ENCODE data around the gene SMCP.

SMCP gene

DNA sequence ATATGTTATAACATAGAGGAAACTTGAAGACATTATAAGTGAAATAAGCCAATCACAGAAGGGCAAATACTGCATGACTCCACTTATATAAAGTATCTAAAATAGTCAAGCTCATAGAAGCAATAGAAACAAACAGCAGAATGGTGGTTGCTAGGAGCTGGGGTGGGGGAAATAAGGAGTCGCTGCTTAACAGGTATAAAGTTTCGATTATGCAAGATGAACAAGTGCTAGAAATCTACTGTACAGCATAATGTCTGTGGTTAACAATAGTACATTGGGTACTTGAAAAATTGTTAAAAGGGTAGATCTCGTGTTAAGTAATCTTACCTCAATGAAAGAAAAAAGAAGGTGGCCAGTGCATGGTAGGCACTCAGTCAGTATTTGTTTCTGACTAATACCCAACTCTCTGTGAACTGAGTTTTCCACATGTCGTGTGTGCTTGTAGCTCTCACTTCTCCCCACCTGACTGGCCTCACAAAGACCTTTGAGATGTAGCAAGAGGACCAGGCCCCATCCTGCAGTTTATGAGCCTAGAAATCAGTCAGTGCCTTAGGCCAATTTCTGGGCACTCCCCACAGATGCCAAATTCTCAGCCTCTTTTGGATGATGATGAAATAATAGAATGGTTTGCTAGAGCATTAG, 54.2 kb downstream of the SMCP start:
- TF ChIP-seq, protein P1, sequence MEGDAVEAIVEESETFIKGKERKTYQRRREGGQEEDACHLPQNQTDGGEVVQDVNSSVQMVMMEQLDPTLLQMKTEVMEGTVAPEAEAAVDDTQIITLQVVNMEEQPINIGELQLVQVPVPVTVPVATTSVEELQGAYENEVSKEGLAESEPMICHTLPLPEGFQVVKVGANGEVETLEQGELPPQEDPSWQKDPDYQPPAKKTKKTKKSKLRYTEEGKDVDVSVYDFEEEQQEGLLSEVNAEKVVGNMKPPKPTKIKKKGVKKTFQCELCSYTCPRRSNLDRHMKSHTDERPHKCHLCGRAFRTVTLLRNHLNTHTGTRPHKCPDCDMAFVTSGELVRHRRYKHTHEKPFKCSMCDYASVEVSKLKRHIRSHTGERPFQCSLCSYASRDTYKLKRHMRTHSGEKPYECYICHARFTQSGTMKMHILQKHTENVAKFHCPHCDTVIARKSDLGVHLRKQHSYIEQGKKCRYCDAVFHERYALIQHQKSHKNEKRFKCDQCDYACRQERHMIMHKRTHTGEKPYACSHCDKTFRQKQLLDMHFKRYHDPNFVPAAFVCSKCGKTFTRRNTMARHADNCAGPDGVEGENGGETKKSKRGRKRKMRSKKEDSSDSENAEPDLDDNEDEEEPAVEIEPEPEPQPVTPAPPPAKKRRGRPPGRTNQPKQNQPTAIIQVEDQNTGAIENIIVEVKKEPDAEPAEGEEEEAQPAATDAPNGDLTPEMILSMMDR (IDR thresholded peaks at IDR 0.05; ENCODE audit: unreplicated experiment in 3 of 3), result no peak
- H3K4me3 Mint-ChIP-seq, result no peak overlapping the region
- no peak overlapping the region for H3K27ac Mint-ChIP-seq
- no peaks in the 10 kb centered on the region for H3K27me3 Mint-ChIP-seq (ENCODE audit: low read depth)
- no peaks in the 10 kb centered on the region for H3K36me3 Mint-ChIP-seq (ENCODE audit: low read depth)
- H3K9me3 Mint-ChIP-seq, result peaks cover 3% of the 10 kb centered on the region
- H3K4me1 Mint-ChIP-seq, result no peaks in the 10 kb centered on the region

DNA sequence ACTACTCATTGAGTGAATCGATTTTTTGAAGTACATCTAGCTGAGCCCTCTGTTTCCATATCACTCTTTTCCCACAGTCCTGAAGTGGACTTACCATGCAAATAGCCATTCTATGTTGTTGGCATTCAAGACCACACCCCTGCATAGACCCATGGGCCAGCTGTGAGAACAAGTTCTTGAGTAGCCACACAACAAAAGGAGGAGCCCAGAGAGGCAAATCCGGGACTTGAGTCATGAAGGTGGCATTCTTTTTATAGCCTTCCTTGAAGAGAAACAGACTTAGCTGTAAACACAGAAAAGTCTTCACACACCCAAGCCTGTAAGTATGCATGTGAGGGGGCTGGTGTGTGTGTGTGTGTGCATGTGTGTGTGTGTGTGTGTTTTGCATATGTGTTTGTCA, 55.1 kb downstream of the SMCP start:
- Mint-ChIP-seq H3K27ac (no peak overlapping the region), H3K9me3 (peaks cover 3% of the 10 kb centered on the region), H3K36me3 (ENCODE audit: low read depth) (no peaks in the 10 kb centered on the region), H3K27me3 (ENCODE audit: low read depth) (no peaks in the 10 kb centered on the region), H3K4me1 (no peaks in the 10 kb centered on the region), H3K4me3 (no peak overlapping the region)
- TF ChIP-seq, protein P1 (IDR thresholded peaks at IDR 0.05; ENCODE audit: unreplicated experiment in 3 of 3), result no peak

Data from nephron (organoid).